Sigmoid colon (tissue), 7 donors: Measurements from ENCODE around the gene TRPC1. TPM values are rescaled to one million over a fixed set of nuclear protein-coding genes. Genes with fewer than 3 reads are reported as not detected.
"Not testable (repeated sequence)": the region's sequence is repeated elsewhere in the genome, so short reads cannot be mapped to it uniquely, and the experiment has no call there.

Experiments
- DNase-seq: peaks from one replicate; pipeline ENCODE4 v3.0.0-alpha.2; 2019
- H3K27ac ChIP-seq, 4 donors: fragments of 200-600 bp; sonication (generic); one replicate each; pipeline ENCODE4 v1.5.1; 2016 to 2019; ENCODE audit warnings: mild to moderate bottlenecking in 1 of 4
- H3K27me3 ChIP-seq, 3 donors: fragments of 200-600 bp; sonication (generic); one replicate each; pipeline ENCODE4 v1.5.1; 2019; ENCODE audit warnings: mild to moderate bottlenecking in 1 of 3
- H3K36me3 ChIP-seq, 4 donors: fragments of 200-600 bp; sonication (generic); one replicate each; pipeline ENCODE4 v1.5.1; 2016 to 2019
- H3K4me1 ChIP-seq, 4 donors: fragments of 200-600 bp; sonication (generic); one replicate each; pipeline ENCODE4 v1.5.1; 2017 to 2019
- H3K4me3 ChIP-seq, 4 donors: fragments of 200-600 bp; sonication (generic); one replicate each; pipeline ENCODE4 v1.5.1; 2017 to 2019; ENCODE audit warnings: mild to moderate bottlenecking in 2 of 4, moderate library complexity in 1 of 4
- H3K9me3 ChIP-seq, 4 donors: fragments of 200-600 bp in 3 of 4; sonication (generic) in 3 of 4; one replicate each; pipeline versions ENCODE4 v1.5.1 to v1.6.1; 2013 to 2019
- CTCF ChIP-seq, 4 experiments: fragments of 450-650 bp in 3 of 4; fragments of 200-600 bp in 1 of 4; IDR thresholded peaks; one replicate each; pipeline ENCODE4 v1.5.1; 2016 to 2019; ENCODE audit warnings: antibody characterized with exemption in 4 of 4, mild to moderate bottlenecking in 3 of 4, moderate library complexity in 2 of 4
- EP300 ChIP-seq, 4 donors: sonication (generic); formaldehyde crosslinking; IDR thresholded peaks; one replicate each; pipeline ENCODE4 v1.6.1; 2017; ENCODE audit warnings: antibody characterized with exemption in 4 of 4
- POLR2A ChIP-seq, 2 donors: fragments of 450-650 bp; IDR thresholded peaks; one replicate each; pipeline ENCODE4 v1.6.1; 2016; ENCODE audit warnings: antibody characterized with exemption in 2 of 2, mild to moderate bottlenecking in 2 of 2, moderate library complexity in 2 of 2
- POLR2AphosphoS5 ChIP-seq, 4 donors: sonication (generic); formaldehyde crosslinking; IDR thresholded peaks; one replicate each; pipeline ENCODE4 v1.6.1; 2017; ENCODE audit warnings: antibody characterized with exemption in 4 of 4
- WGBS, 2 donors: extraction: QIAGEN DNeasy Blood & Tissue Kit; methylation state at CpG; one replicate each; pipeline ENCODE4 v1.1.7; 2013; 5-methylcytosine and 5-hydroxymethylcytosine counted together
- intact Hi-C: fragments of 100-400 bp; cut with DNase I; formaldehyde crosslinking; loops from one replicate; pipeline ENCODE4 v1.15.1; 2023
- polyA plus RNA-seq, 3 donors: library from polyadenylated mRNA; stranded (reverse); fragments of 200-250 nt; gene quantifications; one replicate each; pipeline ENCODE4 v1.2.3, GENCODE V29; 2013
- total RNA-seq, 4 donors: library from RNA; depleted of rRNA; stranded (reverse); fragments of >200 nt; gene quantifications; one replicate each; pipeline ENCODE4 v1.1.0, GENCODE V29; 2016
- donor health status: healthy with polysubstance abuse.
- donor health status: Bipolar disorder and iron deficiency.
- donor health status: healthy.

Gene TRPC1
- total and polyA plus RNA-seq, 7 donors = 1.1 to 31.0 (median 21.6) TPM; not detected in 1

- no peak overlapping the region for H3K4me3 ChIP-seq
- DNase-seq = no peak
- no peaks in the 10 kb centered on the region for H3K36me3 ChIP-seq
- intact Hi-C loops = no loop called here
- H3K4me1 ChIP-seq = no peaks in the 10 kb centered on the region
- H3K27ac ChIP-seq = no peak overlapping the region
- no peaks in the 10 kb centered on the region for H3K27me3 ChIP-seq
- H3K9me3 ChIP-seq = no peaks in the 10 kb centered on the region
- TF ChIP-seq POLR2A (IDR thresholded peaks at IDR 0.05) (no peak), EP300 (IDR thresholded peaks at IDR 0.05) (no peak), CTCF (IDR thresholded peaks at IDR 0.05) (no peak), POLR2AphosphoS5 (IDR thresholded peaks at IDR 0.05) (no peak)
Observed at GRCh38 chr3:142735462-142735861, 11.6 kb downstream of the TRPC1 start.

GRCh38 chr3:142738396-142738795 is 14.6 kb downstream of the TRPC1 start:
- DNase-seq = no peak
- Histone ChIP-seq H3K27ac (no peak overlapping the region), H3K4me1 (no peaks in the 10 kb centered on the region), H3K36me3 (no peaks in the 10 kb centered on the region), H3K4me3 (no peak overlapping the region), H3K9me3 (no peaks in the 10 kb centered on the region), H3K27me3 (no peaks in the 10 kb centered on the region)
- TF ChIP-seq EP300 (IDR thresholded peaks at IDR 0.05) (no peak), POLR2AphosphoS5 (IDR thresholded peaks at IDR 0.05) (no peak), CTCF (IDR thresholded peaks at IDR 0.05) (no peak), POLR2A (IDR thresholded peaks at IDR 0.05) (no peak)
- intact Hi-C loops = no loop called here

- Histone ChIP-seq H3K4me3 (no peak overlapping the region), H3K9me3 (no peaks in the 10 kb centered on the region), H3K27me3 (no peaks in the 10 kb centered on the region), H3K36me3 (peaks cover 0 to 25% (median 6%) of the 10 kb centered on the region in 4 donors), H3K4me1 (no peaks in the 10 kb centered on the region), H3K27ac (no peak overlapping the region)
- WGBS, 2 donors = 58 to 89% methylated on average over 7 of the region's 7 CpGs
- intact Hi-C loops = no loop called here
- TF ChIP-seq POLR2A (IDR thresholded peaks at IDR 0.05) = no peak
- TF ChIP-seq POLR2AphosphoS5 (IDR thresholded peaks at IDR 0.05) = no peak
- TF ChIP-seq EP300 (IDR thresholded peaks at IDR 0.05) = no peak
- no peak for TF ChIP-seq CTCF (IDR thresholded peaks at IDR 0.05)
- DNase-seq = no peak
Observed at GRCh38 chr3:142746646-142747045, 22.8 kb downstream of the TRPC1 start.

GRCh38 chr3:142750531-142750930 is 26.7 kb downstream of the TRPC1 start:
- H3K27ac ChIP-seq, H3K4me3 ChIP-seq, H3K27me3 ChIP-seq, intact Hi-C loops, DNase-seq, H3K4me1 ChIP-seq, H3K9me3 ChIP-seq: not testable (repeated sequence)
- WGBS, 2 donors = 94 to 95% methylated on average over 4 of the region's 4 CpGs
- H3K36me3 ChIP-seq = peaks cover 0 to 25% (median 6%) of the 10 kb centered on the region in 4 donors

- 54 to 65% methylated on average over 4 of the region's 4 CpGs for WGBS, 2 donors
- H3K27me3 ChIP-seq, H3K27ac ChIP-seq, H3K4me1 ChIP-seq, H3K9me3 ChIP-seq, intact Hi-C loops, DNase-seq, H3K4me3 ChIP-seq: not testable (repeated sequence)
- peaks cover 0 to 25% (median 6%) of the 10 kb centered on the region in 4 donors for H3K36me3 ChIP-seq
Observed at GRCh38 chr3:142752605-142753004, 28.8 kb downstream of the TRPC1 start.

GRCh38 chr3:142754494-142754893 is 30.7 kb downstream of the TRPC1 start:
- DNase-seq = no peak
- no peak overlapping the region for H3K4me3 ChIP-seq
- intact Hi-C loops = no loop called here
- H3K36me3 ChIP-seq = peaks cover 0 to 12% (median under 1%) of the 10 kb centered on the region in 4 donors
- no peaks in the 10 kb centered on the region for H3K4me1 ChIP-seq
- no peaks in the 10 kb centered on the region for H3K27me3 ChIP-seq
- WGBS, 2 donors = 94 to 95% methylated on average over 1 of the region's 1 CpG
- no peaks in the 10 kb centered on the region for H3K9me3 ChIP-seq
- TF ChIP-seq POLR2A (IDR thresholded peaks at IDR 0.05) (no peak), POLR2AphosphoS5 (IDR thresholded peaks at IDR 0.05) (no peak), CTCF (IDR thresholded peaks at IDR 0.05) (no peak), EP300 (IDR thresholded peaks at IDR 0.05) (no peak)
- no peak overlapping the region for H3K27ac ChIP-seq
